ENCODE results near the gene MACROD2.

DNA sequence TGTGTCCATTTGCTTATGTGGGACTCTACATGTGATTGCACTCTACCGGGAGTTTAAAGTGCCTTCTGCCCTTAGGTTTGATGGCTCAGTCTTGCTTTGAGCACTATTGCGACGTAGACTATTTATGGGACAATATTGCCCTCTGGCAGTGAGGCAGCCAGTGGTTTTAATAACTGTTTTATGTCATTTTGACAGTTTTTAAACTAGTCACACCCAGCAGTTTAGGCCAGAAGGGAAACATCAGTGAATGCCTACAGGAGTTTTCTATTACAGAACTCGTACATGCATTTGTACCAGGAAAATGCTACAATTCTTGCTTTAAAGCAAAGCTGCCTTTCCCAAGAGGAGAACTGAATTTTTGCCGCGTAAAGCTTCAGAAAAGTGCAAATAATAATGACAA, 1764.3 kb downstream of the MACROD2 start:
- TF ChIP-seq, protein P1, sequence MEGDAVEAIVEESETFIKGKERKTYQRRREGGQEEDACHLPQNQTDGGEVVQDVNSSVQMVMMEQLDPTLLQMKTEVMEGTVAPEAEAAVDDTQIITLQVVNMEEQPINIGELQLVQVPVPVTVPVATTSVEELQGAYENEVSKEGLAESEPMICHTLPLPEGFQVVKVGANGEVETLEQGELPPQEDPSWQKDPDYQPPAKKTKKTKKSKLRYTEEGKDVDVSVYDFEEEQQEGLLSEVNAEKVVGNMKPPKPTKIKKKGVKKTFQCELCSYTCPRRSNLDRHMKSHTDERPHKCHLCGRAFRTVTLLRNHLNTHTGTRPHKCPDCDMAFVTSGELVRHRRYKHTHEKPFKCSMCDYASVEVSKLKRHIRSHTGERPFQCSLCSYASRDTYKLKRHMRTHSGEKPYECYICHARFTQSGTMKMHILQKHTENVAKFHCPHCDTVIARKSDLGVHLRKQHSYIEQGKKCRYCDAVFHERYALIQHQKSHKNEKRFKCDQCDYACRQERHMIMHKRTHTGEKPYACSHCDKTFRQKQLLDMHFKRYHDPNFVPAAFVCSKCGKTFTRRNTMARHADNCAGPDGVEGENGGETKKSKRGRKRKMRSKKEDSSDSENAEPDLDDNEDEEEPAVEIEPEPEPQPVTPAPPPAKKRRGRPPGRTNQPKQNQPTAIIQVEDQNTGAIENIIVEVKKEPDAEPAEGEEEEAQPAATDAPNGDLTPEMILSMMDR (IDR thresholded peaks at IDR 0.05) = peak in 3 of 5 experiments; percentile 18 to 39 (median 25)
- TF ChIP-seq POLR2A (IDR thresholded peaks at IDR 0.05) = no peak

Measured in tibial nerve (tissue), 3 donors.